Measurements from ENCODE around the gene SPAG16.

Gene SPAG16

GRCh38 chr2:214410918-214411554, 1126.8 kb downstream of the SPAG16 start, which contains the start of gene VWC2L:
Gene VWC2L (plus strand): TSS chr2:214411054. CDS start chr2:214414194, 3,140 bp downstream.
- no peak within 1 kb of the TSS for H3K27ac ChIP-seq (ENCODE audit: low read depth, low read length)
- H3K36me3 ChIP-seq (ENCODE audit: control insufficient read depth in 1 of 2, insufficient read depth in 2 of 2, low read length in 2 of 2), result no peaks in the 10 kb centered on the region
- H3K4me1 ChIP-seq (ENCODE audit: control insufficient read depth in 1 of 2, insufficient read depth in 2 of 2, low read length in 2 of 2), result no peaks in the 10 kb centered on the region
- no peaks in the 10 kb centered on the region for H3K9me3 ChIP-seq (ENCODE audit: control insufficient read depth in 1 of 2, low read length in 2 of 2)
- no peaks in the 10 kb centered on the region for H3K27me3 ChIP-seq (ENCODE audit: control insufficient read depth in 1 of 2, insufficient read depth in 2 of 2, low read length in 2 of 2)
- no peak within 1 kb of the TSS for H3K9ac ChIP-seq (ENCODE audit: low read depth in 1 of 2, low read length in 2 of 2)
- H3K4me3 ChIP-seq (ENCODE audit: low read depth in 1 of 2, low read length in 2 of 2), result no peak within 1 kb of the TSS

DNA sequence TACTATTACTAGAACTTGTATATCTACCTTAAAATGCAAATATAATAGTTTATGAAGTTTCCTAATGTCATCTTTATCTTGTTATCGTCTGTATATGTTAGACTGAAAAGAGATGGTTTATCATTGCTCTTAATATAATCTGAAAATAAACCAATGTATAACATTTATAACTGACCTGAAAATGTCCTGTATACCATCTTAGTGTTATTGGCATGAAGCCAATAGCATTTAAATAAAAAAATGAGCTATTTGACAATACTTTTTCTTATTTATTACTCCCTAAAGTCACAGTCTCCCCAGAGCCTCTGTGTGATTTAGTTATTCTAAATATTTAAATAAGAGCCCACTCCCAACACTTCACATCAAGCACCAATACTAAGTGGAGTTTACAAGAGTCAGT, 1128.4 kb downstream of the SPAG16 start:
- H3K27me3 ChIP-seq (ENCODE audit: control insufficient read depth in 1 of 2, insufficient read depth in 2 of 2, low read length in 2 of 2), result no peaks in the 10 kb centered on the region
- H3K9ac ChIP-seq (ENCODE audit: low read depth in 1 of 2, low read length in 2 of 2), result no peak overlapping the region
- no peak overlapping the region for H3K4me3 ChIP-seq (ENCODE audit: low read depth in 1 of 2, low read length in 2 of 2)
- H3K27ac ChIP-seq (ENCODE audit: low read depth, low read length), result no peak overlapping the region
- H3K4me1 ChIP-seq (ENCODE audit: control insufficient read depth in 1 of 2, insufficient read depth in 2 of 2, low read length in 2 of 2), result no peaks in the 10 kb centered on the region
- H3K9me3 ChIP-seq (ENCODE audit: control insufficient read depth in 1 of 2, low read length in 2 of 2), result no peaks in the 10 kb centered on the region
- no peaks in the 10 kb centered on the region for H3K36me3 ChIP-seq (ENCODE audit: control insufficient read depth in 1 of 2, insufficient read depth in 2 of 2, low read length in 2 of 2)

- Histone ChIP-seq H3K36me3 (ENCODE audit: control insufficient read depth in 1 of 2, insufficient read depth in 2 of 2, low read length in 2 of 2) (no peaks in the 10 kb centered on the region), H3K4me3 (ENCODE audit: low read depth in 1 of 2, low read length in 2 of 2) (no peak overlapping the region), H3K27me3 (ENCODE audit: control insufficient read depth in 1 of 2, insufficient read depth in 2 of 2, low read length in 2 of 2) (no peaks in the 10 kb centered on the region), H3K4me1 (ENCODE audit: control insufficient read depth in 1 of 2, insufficient read depth in 2 of 2, low read length in 2 of 2) (no peaks in the 10 kb centered on the region), H3K9me3 (ENCODE audit: control insufficient read depth in 1 of 2, low read length in 2 of 2) (no peaks in the 10 kb centered on the region), H3K27ac (ENCODE audit: low read depth, low read length) (no peak overlapping the region), H3K9ac (ENCODE audit: low read depth in 1 of 2, low read length in 2 of 2) (no peak overlapping the region)
These were observed 1152.2 kb downstream of the SPAG16 start for GRCh38 chr2:214436470-214436869.

GRCh38 chr2:214450118-214450894, 1166.0 kb downstream of the SPAG16 start:
- no peak overlapping the region for H3K9ac ChIP-seq (ENCODE audit: low read depth in 1 of 2, low read length in 2 of 2)
- H3K36me3 ChIP-seq (ENCODE audit: control insufficient read depth in 1 of 2, insufficient read depth in 2 of 2, low read length in 2 of 2), result no peaks in the 10 kb centered on the region
- H3K27ac ChIP-seq (ENCODE audit: low read depth, low read length), result no peak overlapping the region
- H3K4me3 ChIP-seq (ENCODE audit: low read depth in 1 of 2, low read length in 2 of 2), result no peak overlapping the region
- H3K27me3 ChIP-seq (ENCODE audit: control insufficient read depth in 1 of 2, insufficient read depth in 2 of 2, low read length in 2 of 2), result no peaks in the 10 kb centered on the region
- H3K9me3 ChIP-seq (ENCODE audit: control insufficient read depth in 1 of 2, low read length in 2 of 2), result no peaks in the 10 kb centered on the region
- H3K4me1 ChIP-seq (ENCODE audit: control insufficient read depth in 1 of 2, insufficient read depth in 2 of 2, low read length in 2 of 2), result no peaks in the 10 kb centered on the region

DNA sequence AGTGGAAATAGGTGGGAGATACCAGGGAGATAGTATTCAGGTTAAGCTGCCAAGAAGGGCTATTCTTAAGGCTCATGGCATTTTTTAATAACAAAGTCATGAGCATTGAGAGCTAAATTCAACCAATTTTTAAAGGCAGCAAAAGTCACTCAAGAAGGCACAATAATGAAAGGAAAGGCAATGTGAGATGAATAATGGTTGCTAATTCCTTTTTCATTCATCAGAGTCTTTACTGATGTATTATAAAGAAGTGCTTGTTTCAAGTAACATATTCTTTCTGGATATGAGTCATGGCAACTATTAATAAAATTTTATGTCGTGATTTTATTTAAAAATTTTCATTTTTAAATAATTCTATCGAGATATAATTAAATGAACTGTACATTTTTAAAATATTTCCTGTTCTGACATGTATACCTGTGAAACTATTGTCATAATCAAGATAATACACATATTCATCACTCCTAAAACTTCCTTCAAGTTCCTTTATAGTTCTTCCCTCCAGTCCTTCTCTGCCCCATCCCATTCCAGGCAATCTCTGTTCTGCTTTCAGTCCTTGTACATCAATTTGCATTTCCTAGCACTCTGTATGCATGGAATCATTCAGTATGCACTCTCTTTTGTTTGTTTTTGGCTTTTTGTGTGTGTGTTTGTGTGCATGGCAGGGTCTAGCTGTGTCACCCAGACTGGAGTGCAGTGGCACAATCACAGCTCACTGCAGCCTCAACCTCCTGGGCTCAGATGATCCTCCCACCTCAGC, 1167.4 kb downstream of the SPAG16 start:
- H3K27me3 ChIP-seq (ENCODE audit: control insufficient read depth in 1 of 2, insufficient read depth in 2 of 2, low read length in 2 of 2), result no peaks in the 10 kb centered on the region
- no peaks in the 10 kb centered on the region for H3K36me3 ChIP-seq (ENCODE audit: control insufficient read depth in 1 of 2, insufficient read depth in 2 of 2, low read length in 2 of 2)
- no peak overlapping the region for H3K27ac ChIP-seq (ENCODE audit: low read depth, low read length)
- no peaks in the 10 kb centered on the region for H3K4me1 ChIP-seq (ENCODE audit: control insufficient read depth in 1 of 2, insufficient read depth in 2 of 2, low read length in 2 of 2)
- no peak overlapping the region for H3K4me3 ChIP-seq (ENCODE audit: low read depth in 1 of 2, low read length in 2 of 2)
- no peak overlapping the region for H3K9ac ChIP-seq (ENCODE audit: low read depth in 1 of 2, low read length in 2 of 2)
- no peaks in the 10 kb centered on the region for H3K9me3 ChIP-seq (ENCODE audit: control insufficient read depth in 1 of 2, low read length in 2 of 2)

All from duodenal mucosa (tissue), 2 donors.